HepG2 (cell line): ENCODE data around the gene PXK. TPM values are rescaled to one million over a fixed set of nuclear protein-coding genes. Genes with fewer than 3 reads are reported as not detected.
A peak's percentile ranks its signal among the peaks of the same experiment; 100 is the strongest.

Experiments used
- AHR ChIP-seq: IDR thresholded peaks from 2 replicates; pipeline ENCODE4 v1.6.1; 2018; ENCODE audit warnings: missing genetic modification reagents, missing compliant biosample characterization
- BHLHE40 ChIP-seq: IDR thresholded peaks from 2 replicates; pipeline ENCODE4 v1.6.1; 2011; ENCODE audit warnings: low read length, improper control_type of control experiment
- HES4 ChIP-seq: sonication (generic); formaldehyde crosslinking; IDR thresholded peaks from 2 replicates; pipeline ENCODE4 v1.9.0; 2021; ENCODE audit warnings: mild to moderate bottlenecking, missing genetic modification reagents, borderline replicate concordance
- HNRNPUL1 ChIP-seq: fragments of 200-400 bp; formaldehyde crosslinking; IDR thresholded peaks from 2 replicates; pipeline ENCODE4 v1.6.1; 2017; ENCODE audit warnings: low read depth, mild to moderate bottlenecking, low read length, moderate library complexity
- PCBP2 ChIP-seq: fragments of 200-400 bp; formaldehyde crosslinking; optimal IDR thresholded peaks from 2 replicates; pipeline ENCODE3; 2018; ENCODE audit warnings: low read length, low read depth; ENCODE audit not compliant: poor library complexity, severe bottlenecking
- POLR2AphosphoS5 ChIP-seq: IDR thresholded peaks from 2 replicates; pipeline ENCODE4 v1.6.1; 2012; ENCODE audit warnings: low read depth, low read length
- RCOR2 ChIP-seq: IDR thresholded peaks from 2 replicates; pipeline ENCODE4 v1.6.1; 2016; ENCODE audit warnings: missing biosample characterization, missing genetic modification reagents
- THYN1 ChIP-seq: sonication (generic); formaldehyde crosslinking; IDR thresholded peaks from 2 replicates; pipeline ENCODE4 v1.8.1; 2023; ENCODE audit warnings: low read depth, mild to moderate bottlenecking, moderate library complexity, missing genetic modification reagents, borderline replicate concordance
- ZBTB42 ChIP-seq: sonication (generic); formaldehyde crosslinking; IDR thresholded peaks from 2 replicates; pipeline ENCODE4 v1.5.0; 2020; ENCODE audit warnings: mild to moderate bottlenecking, missing genetic modification reagents
- ZNF121 ChIP-seq: sonication (generic); formaldehyde crosslinking; IDR thresholded peaks from 2 replicates; pipeline ENCODE4 v1.5.0; 2020; ENCODE audit warnings: mild to moderate bottlenecking, missing genetic modification reagents
- ZNF124 ChIP-seq: sonication (generic); formaldehyde crosslinking; IDR thresholded peaks from 2 replicates; pipeline ENCODE4 v1.4.0; 2020; ENCODE audit warnings: missing genetic modification reagents
- ZNF569 ChIP-seq: sonication (generic); formaldehyde crosslinking; IDR thresholded peaks from 2 replicates; pipeline ENCODE4 v1.5.0; 2020; ENCODE audit warnings: mild to moderate bottlenecking, missing genetic modification reagents, moderate library complexity, borderline replicate concordance
- ZNF713 ChIP-seq: sonication (generic); formaldehyde crosslinking; IDR thresholded peaks from 2 replicates; pipeline ENCODE4 v1.4.0; 2020; ENCODE audit warnings: mild to moderate bottlenecking, missing genetic modification reagents
- ZNF720 ChIP-seq: sonication (generic); formaldehyde crosslinking; IDR thresholded peaks from 2 replicates; pipeline ENCODE4 v1.4.0; 2020; ENCODE audit warnings: missing genetic modification reagents
- ZNF746 ChIP-seq: sonication (generic); formaldehyde crosslinking; IDR thresholded peaks from 2 replicates; pipeline ENCODE4 v1.8.0; 2022; ENCODE audit warnings: mild to moderate bottlenecking, missing genetic modification reagents
- polyA plus RNA-seq, 8 experiments: library from polyadenylated mRNA; depleted of rRNA in 3 of 8; stranded (reverse) in 7 of 8; unstranded in 1 of 8; fragments of >200 nt; fragmentation: Illumina TruSeq in 4 of 8; extraction: Trizol in 4 of 8; gene quantifications; 2 replicates each; pipeline versions ENCODE4 v1.2.1 to v1.2.3, GENCODE V29; 2011 to 2016; ENCODE audit warnings: low read depth in 4 of 8, missing spikeins in 1 of 8, mixed read lengths in 1 of 8; ENCODE audit not compliant: insufficient read depth in 1 of 8
- total RNA-seq, 5 experiments: library from RNA; depleted of rRNA; stranded (reverse); fragments of >200 nt; fragmentation: Illumina TruSeq; extraction: Trizol; gene quantifications; 2 replicates each; pipeline ENCODE4 v1.2.3, GENCODE V29; 2016; ENCODE audit warnings: low read depth in 1 of 5
- TF ChIP-seq, protein P1 (sequence below): sonication (generic); formaldehyde crosslinking; IDR thresholded peaks from 2 replicates; pipeline ENCODE4 v1.4.0; 2020; ENCODE audit warnings: mild to moderate bottlenecking, missing genetic modification reagents, borderline replicate concordance
- TF ChIP-seq, protein P2 (sequence below): sonication (generic); formaldehyde crosslinking; IDR thresholded peaks from 2 replicates; pipeline ENCODE4 v1.4.0; 2020; ENCODE audit warnings: missing genetic modification reagents
- TF ChIP-seq, protein P3 (sequence below): sonication (generic); formaldehyde crosslinking; IDR thresholded peaks from 2 replicates; pipeline ENCODE4 v1.5.0; 2020; ENCODE audit warnings: mild to moderate bottlenecking, low read depth, missing genetic modification reagents, borderline replicate concordance
- TF ChIP-seq, protein P4 (sequence below): conservative IDR thresholded peaks from 2 replicates; pipeline ENCODE4 v1.6.1; 2018; ENCODE audit warnings: missing genetic modification reagents
- TF ChIP-seq, protein P5 (sequence below): sonication (generic); formaldehyde crosslinking; IDR thresholded peaks from 2 replicates; pipeline ENCODE4 v1.5.0; 2020; ENCODE audit warnings: missing genetic modification reagents

PXK gene
- total and polyA plus RNA-seq, 2 of the 13 experiments (the other 11 are each of a cell fraction or from before 2014, with no cell fraction given): 6.4 to 18.6 TPM

DNA sequence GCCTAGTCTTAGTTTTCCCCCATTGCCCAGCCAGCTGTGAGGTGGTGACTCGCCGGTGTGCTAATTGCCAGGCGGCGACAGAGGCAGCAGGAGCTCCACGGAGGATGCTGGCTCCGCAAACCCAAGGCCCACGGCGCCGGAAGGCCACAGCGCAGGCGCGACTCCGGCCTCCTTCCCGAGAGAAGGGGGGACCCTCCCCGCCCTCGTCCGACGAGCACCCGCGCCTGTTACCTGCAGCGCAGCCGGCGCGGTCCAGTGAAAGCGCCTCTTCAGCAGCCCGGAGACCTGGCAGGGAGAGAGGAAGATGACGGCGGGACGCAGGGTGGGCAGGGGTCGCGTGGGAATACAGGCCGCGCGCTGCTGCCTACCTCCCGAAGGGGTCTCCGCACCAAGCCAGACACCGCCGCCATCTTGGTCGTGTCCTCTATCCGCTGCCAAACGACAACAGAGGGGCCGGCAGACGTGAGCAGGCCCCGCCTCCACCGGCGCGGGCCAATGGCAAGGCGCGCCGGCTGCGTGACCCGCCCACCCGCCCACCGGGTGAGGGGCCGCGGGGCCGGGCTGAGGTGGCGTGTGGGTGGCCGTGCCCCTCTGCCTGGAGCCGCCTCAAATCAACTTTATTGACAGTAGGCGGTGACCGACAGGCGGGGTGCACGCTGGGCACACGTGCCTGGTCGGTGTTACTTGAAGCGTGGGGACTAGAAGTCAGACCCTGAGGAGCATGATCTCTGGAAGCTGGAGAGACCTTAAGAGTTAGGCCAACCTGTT is 100.9 kb downstream of the PXK start, which contains the start of gene PDHB (continued):
- TF ChIP-seq ZNF569 (CRISPR knock-in tag) (no peak), HES4 (peak; percentile 80), THYN1 (no peak; the same call in 1 of the 2 replicates), RCOR2 (CRISPR knock-in tag) (no peak), PCBP2 (no peak), ZBTB42 (no peak), BHLHE40 (peak; percentile 96), ZNF720 (no peak), ZNF124 (CRISPR knock-in tag) (peak; percentile 95; the same call in 1 of the 2 replicates), ZNF713 (CRISPR knock-in tag) (no peak), HNRNPUL1 (no peak), AHR (CRISPR knock-in tag) (peak; percentile 46; the same call in 1 of the 2 replicates), ZNF746 (CRISPR knock-in tag) (peak; percentile 81), ZNF121 (CRISPR knock-in tag) (peak; percentile 38; the same call in 1 of the 2 replicates), POLR2AphosphoS5 (peak; percentile 92)
- TF ChIP-seq, protein P1, sequence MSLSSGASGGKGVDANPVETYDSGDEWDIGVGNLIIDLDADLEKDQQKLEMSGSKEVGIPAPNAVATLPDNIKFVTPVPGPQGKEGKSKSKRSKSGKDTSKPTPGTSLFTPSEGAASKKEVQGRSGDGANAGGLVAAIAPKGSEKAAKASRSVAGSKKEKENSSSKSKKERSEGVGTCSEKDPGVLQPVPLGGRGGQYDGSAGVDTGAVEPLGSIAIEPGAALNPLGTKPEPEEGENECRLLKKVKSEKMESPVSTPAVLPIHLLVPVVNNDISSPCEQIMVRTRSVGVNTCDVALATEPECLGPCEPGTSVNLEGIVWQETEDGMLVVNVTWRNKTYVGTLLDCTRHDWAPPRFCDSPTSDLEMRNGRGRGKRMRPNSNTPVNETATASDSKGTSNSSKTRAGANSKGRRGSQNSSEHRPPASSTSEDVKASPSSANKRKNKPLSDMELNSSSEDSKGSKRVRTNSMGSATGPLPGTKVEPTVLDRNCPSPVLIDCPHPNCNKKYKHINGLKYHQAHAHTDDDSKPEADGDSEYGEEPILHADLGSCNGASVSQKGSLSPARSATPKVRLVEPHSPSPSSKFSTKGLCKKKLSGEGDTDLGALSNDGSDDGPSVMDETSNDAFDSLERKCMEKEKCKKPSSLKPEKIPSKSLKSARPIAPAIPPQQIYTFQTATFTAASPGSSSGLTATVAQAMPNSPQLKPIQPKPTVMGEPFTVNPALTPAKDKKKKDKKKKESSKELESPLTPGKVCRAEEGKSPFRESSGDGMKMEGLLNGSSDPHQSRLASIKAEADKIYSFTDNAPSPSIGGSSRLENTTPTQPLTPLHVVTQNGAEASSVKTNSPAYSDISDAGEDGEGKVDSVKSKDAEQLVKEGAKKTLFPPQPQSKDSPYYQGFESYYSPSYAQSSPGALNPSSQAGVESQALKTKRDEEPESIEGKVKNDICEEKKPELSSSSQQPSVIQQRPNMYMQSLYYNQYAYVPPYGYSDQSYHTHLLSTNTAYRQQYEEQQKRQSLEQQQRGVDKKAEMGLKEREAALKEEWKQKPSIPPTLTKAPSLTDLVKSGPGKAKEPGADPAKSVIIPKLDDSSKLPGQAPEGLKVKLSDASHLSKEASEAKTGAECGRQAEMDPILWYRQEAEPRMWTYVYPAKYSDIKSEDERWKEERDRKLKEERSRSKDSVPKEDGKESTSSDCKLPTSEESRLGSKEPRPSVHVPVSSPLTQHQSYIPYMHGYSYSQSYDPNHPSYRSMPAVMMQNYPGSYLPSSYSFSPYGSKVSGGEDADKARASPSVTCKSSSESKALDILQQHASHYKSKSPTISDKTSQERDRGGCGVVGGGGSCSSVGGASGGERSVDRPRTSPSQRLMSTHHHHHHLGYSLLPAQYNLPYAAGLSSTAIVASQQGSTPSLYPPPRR (CRISPR knock-in tag): peak; percentile 20; the same call in 1 of the 2 replicates
- TF ChIP-seq, protein P2, sequence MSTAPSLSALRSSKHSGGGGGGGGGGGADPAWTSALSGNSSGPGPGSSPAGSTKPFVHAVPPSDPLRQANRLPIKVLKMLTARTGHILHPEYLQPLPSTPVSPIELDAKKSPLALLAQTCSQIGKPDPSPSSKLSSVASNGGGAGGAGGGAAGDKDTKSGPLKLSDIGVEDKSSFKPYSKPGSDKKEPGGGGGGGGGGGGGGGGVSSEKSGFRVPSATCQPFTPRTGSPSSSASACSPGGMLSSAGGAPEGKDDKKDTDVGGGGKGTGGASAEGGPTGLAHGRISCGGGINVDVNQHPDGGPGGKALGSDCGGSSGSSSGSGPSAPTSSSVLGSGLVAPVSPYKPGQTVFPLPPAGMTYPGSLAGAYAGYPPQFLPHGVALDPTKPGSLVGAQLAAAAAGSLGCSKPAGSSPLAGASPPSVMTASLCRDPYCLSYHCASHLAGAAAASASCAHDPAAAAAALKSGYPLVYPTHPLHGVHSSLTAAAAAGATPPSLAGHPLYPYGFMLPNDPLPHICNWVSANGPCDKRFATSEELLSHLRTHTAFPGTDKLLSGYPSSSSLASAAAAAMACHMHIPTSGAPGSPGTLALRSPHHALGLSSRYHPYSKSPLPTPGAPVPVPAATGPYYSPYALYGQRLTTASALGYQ (CRISPR knock-in tag): 0 out of 2 replicates have a peak, but pooled peaks have one; percentile 33
- TF ChIP-seq, protein P3, sequence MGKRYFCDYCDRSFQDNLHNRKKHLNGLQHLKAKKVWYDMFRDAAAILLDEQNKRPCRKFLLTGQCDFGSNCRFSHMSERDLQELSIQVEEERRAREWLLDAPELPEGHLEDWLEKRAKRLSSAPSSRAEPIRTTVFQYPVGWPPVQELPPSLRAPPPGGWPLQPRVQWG (CRISPR knock-in tag): no peak
- TF ChIP-seq, protein P4, sequence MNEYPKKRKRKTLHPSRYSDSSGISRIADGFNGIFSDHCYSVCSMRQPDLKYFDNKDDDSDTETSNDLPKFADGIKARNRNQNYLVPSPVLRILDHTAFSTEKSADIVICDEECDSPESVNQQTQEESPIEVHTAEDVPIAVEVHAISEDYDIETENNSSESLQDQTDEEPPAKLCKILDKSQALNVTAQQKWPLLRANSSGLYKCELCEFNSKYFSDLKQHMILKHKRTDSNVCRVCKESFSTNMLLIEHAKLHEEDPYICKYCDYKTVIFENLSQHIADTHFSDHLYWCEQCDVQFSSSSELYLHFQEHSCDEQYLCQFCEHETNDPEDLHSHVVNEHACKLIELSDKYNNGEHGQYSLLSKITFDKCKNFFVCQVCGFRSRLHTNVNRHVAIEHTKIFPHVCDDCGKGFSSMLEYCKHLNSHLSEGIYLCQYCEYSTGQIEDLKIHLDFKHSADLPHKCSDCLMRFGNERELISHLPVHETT (CRISPR knock-in tag): peak; percentile 54; the same call in 1 of the 2 replicates
- TF ChIP-seq, protein P5, sequence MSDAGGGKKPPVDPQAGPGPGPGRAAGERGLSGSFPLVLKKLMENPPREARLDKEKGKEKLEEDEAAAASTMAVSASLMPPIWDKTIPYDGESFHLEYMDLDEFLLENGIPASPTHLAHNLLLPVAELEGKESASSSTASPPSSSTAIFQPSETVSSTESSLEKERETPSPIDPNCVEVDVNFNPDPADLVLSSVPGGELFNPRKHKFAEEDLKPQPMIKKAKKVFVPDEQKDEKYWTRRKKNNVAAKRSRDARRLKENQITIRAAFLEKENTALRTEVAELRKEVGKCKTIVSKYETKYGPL (CRISPR knock-in tag): no peak; the same call in 1 of the 2 replicates
